RWPE2 (cell line): ENCODE measurements around the gene OLA1.
"Not testable (repeated sequence)": the region's sequence is repeated elsewhere in the genome, so short reads cannot be mapped to it uniquely, and the experiment has no call there.

ENCODE experiments used
- ATAC-seq: fragments of 200-7000 bp; cut with Tn5 transposase; 3 replicates; pipeline ENCODE4 v1.9.1; 2021; ENCODE audit warnings: low read depth
- DNase-seq: peaks from one replicate; pipeline ENCODE4 v3.0.0-alpha.2; 2020; ENCODE audit warnings: low spot score
- H3K27ac ChIP-seq: fragments of 450-650 bp; 2 replicates; pipeline ENCODE4 v1.5.1; 2017; ENCODE audit warnings: mild to moderate bottlenecking; ENCODE audit not compliant: poor library complexity, severe bottlenecking
- H3K27me3 ChIP-seq: fragments of 250-450 bp; sonication (Bioruptor Pico); 2 replicates; pipeline ENCODE4 v1.5.1; 2021; ENCODE audit warnings: mild to moderate bottlenecking, moderate library complexity; ENCODE audit not compliant: insufficient read depth, poor library complexity, severe bottlenecking
- H3K36me3 ChIP-seq: fragments of 250-450 bp; sonication (Bioruptor Pico); 2 replicates; pipeline ENCODE4 v1.5.1; 2020; ENCODE audit warnings: low read depth, mild to moderate bottlenecking, moderate library complexity
- H3K4me1 ChIP-seq: fragments of 250-450 bp; sonication (Bioruptor Pico); 2 replicates; pipeline ENCODE4 v1.5.1; 2021; ENCODE audit warnings: mild to moderate bottlenecking, moderate library complexity; ENCODE audit not compliant: insufficient read depth, poor library complexity, severe bottlenecking
- H3K4me3 ChIP-seq: fragments of 250-450 bp; sonication (Bioruptor Pico); 2 replicates; pipeline ENCODE4 v1.5.1; 2021; ENCODE audit warnings: mild to moderate bottlenecking, moderate library complexity; ENCODE audit not compliant: severe bottlenecking
- H3K9me3 ChIP-seq: fragments of 250-450 bp; sonication (Bioruptor Pico); 2 replicates; pipeline ENCODE4 v1.5.1; 2021; ENCODE audit warnings: mild to moderate bottlenecking, moderate library complexity; ENCODE audit not compliant: severe bottlenecking
- TF ChIP-seq, protein P1 (sequence below): fragments of 450-650 bp; IDR thresholded peaks from one replicate; pipeline ENCODE4 v1.5.1; 2017; ENCODE audit warnings: mild to moderate bottlenecking, moderate library complexity; ENCODE audit not compliant: poor library complexity, severe bottlenecking

Gene OLA1

DNA sequence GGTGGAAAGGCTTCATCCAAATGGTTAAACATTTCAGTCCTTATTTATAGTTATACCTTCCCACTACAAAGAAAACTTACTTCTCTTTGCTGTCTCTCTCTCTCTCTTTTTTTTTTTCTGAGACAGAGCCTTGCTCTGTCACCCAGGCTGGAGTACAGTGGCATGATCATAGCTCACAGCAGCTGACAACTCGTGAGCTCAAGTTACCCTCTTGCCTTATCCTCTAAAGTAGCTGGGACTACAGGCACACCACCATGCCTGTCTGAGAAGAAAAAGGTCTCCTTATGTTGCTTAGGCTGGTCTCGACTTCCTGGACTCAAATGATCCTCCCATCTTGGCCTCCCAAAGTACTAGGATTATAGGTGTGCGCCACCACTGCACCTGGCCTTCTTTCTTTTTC, 32.3 kb upstream of the OLA1 start:
- DNase-seq, result no peak
- H3K27ac ChIP-seq, result no peak overlapping the region
- no peak for ATAC-seq
- no peaks in the 10 kb centered on the region for H3K9me3 ChIP-seq
- H3K36me3 ChIP-seq, result no peaks in the 10 kb centered on the region
- H3K4me1 ChIP-seq, result no peaks in the 10 kb centered on the region
- H3K27me3 ChIP-seq, result no peaks in the 10 kb centered on the region
- TF ChIP-seq, protein P1, sequence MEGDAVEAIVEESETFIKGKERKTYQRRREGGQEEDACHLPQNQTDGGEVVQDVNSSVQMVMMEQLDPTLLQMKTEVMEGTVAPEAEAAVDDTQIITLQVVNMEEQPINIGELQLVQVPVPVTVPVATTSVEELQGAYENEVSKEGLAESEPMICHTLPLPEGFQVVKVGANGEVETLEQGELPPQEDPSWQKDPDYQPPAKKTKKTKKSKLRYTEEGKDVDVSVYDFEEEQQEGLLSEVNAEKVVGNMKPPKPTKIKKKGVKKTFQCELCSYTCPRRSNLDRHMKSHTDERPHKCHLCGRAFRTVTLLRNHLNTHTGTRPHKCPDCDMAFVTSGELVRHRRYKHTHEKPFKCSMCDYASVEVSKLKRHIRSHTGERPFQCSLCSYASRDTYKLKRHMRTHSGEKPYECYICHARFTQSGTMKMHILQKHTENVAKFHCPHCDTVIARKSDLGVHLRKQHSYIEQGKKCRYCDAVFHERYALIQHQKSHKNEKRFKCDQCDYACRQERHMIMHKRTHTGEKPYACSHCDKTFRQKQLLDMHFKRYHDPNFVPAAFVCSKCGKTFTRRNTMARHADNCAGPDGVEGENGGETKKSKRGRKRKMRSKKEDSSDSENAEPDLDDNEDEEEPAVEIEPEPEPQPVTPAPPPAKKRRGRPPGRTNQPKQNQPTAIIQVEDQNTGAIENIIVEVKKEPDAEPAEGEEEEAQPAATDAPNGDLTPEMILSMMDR, result no peak
- no peak overlapping the region for H3K4me3 ChIP-seq

GRCh38 chr2:174270263-174270662, 21.9 kb upstream of the OLA1 start:
- H3K9me3 ChIP-seq, ATAC-seq, DNase-seq, H3K36me3 ChIP-seq, H3K27me3 ChIP-seq, H3K4me1 ChIP-seq, H3K4me3 ChIP-seq, H3K27ac ChIP-seq: not testable (repeated sequence)

DNA sequence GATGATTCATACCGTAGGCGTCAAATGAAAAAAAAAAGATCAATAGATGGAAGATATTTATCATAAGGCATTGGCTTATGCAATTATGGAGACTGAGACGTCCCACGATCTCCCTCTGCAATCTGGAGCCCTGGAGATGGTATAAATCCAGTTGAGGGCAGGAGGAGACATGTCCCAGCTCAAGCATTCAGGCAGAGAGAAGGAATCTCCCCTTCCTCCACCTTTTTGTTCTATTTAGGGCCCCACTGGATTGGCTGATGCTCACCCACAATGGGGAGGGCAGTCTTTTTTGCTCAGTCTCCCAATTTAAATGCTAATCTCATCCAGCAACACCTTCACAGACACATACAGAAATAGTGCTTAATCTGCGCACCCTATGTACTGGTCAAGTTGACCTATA, 18.0 kb upstream of the OLA1 start:
- ATAC-seq (no peak), DNase-seq (no peak)
- TF ChIP-seq, protein P1, result no peak
- Histone ChIP-seq H3K27ac (no peak overlapping the region), H3K4me1 (peaks cover 18% of the 10 kb centered on the region), H3K9me3 (no peaks in the 10 kb centered on the region), H3K4me3 (no peak overlapping the region), H3K27me3 (no peaks in the 10 kb centered on the region), H3K36me3 (no peaks in the 10 kb centered on the region)

- no peaks in the 10 kb centered on the region for H3K9me3 ChIP-seq
- H3K27ac ChIP-seq, result peak overlapping the region; percentile 85
- H3K4me1 ChIP-seq, result peaks cover 18% of the 10 kb centered on the region
- TF ChIP-seq, protein P1, result no peak
- no peaks in the 10 kb centered on the region for H3K36me3 ChIP-seq
- DNase-seq (peak; percentile 85), ATAC-seq (peak; percentile 100)
- H3K4me3 ChIP-seq, result no peak overlapping the region
- no peaks in the 10 kb centered on the region for H3K27me3 ChIP-seq
Observed at GRCh38 chr2:174263997-174264396, 15.7 kb upstream of the OLA1 start.

- Histone ChIP-seq H3K27ac (no peak overlapping the region), H3K27me3 (no peaks in the 10 kb centered on the region), H3K4me3 (no peak overlapping the region), H3K9me3 (no peaks in the 10 kb centered on the region), H3K4me1 (peaks cover 15% of the 10 kb centered on the region), H3K36me3 (no peaks in the 10 kb centered on the region)
- peak; percentile 45; the same call in 2 of the 3 replicates for ATAC-seq
- TF ChIP-seq, protein P1, result no peak
- DNase-seq, result no peak
Observed at GRCh38 chr2:174259981-174260380, 11.6 kb upstream of the OLA1 start.
